Right cardiac atrium (tissue), 5 donors: Measurements from ENCODE around the gene IMMP2L. TPM values are rescaled to one million over a fixed set of nuclear protein-coding genes. Genes with fewer than 3 reads are reported as not detected.

ENCODE experiments used
- ATAC-seq, 2 donors: fragments of 200-7000 bp; cut with Tn5 transposase; one replicate each; pipeline versions ENCODE4 v1.8.0 to v1.9.1; 2020; ENCODE audit warnings: moderate library complexity in 2 of 2, mild to moderate bottlenecking in 1 of 2
- DNase-seq, 3 donors: peaks; one replicate each; pipeline ENCODE4 v3.0.0-alpha.2; 2020
- H3K27ac ChIP-seq: one replicate; pipeline ENCODE4 v1.5.1; 2013; ENCODE audit warnings: mild to moderate bottlenecking, low read length, control low read depth, moderate library complexity
- H3K27me3 ChIP-seq: one replicate; pipeline ENCODE4 v1.6.1; 2013; ENCODE audit not compliant: control insufficient read depth, insufficient read depth
- H3K4me1 ChIP-seq: one replicate; pipeline ENCODE4 v1.6.1; 2013; ENCODE audit warnings: low read length; ENCODE audit not compliant: control insufficient read depth, insufficient read depth
- H3K4me3 ChIP-seq: one replicate; pipeline ENCODE4 v1.5.1; 2013; ENCODE audit warnings: low read length, control low read depth
- H3K9me3 ChIP-seq: one replicate; pipeline ENCODE4 v1.6.1; 2013; ENCODE audit warnings: low read length; ENCODE audit not compliant: control insufficient read depth
- WGBS: extraction: QIAGEN DNeasy Blood & Tissue Kit; methylation state at CpG from one replicate; pipeline ENCODE4 v1.1.7; 2013; 5-methylcytosine and 5-hydroxymethylcytosine counted together
- intact Hi-C, 4 donors: fragments of 100-400 bp; cut with DNase I; formaldehyde crosslinking; loops; one replicate each; pipeline versions ENCODE4 v1.11.0 to v1.14.0; 2022 to 2023
- polyA plus RNA-seq: library from polyadenylated mRNA; stranded (reverse); fragments of 200-250 nt; gene quantifications from one replicate; pipeline ENCODE4 v1.2.3, GENCODE V29; 2013
- total RNA-seq, 4 donors: library from RNA; stranded (reverse); fragmentation: NEBNext Ultra II Directional; extraction: Animal tissue kit (Norgen Biotek cat#: 25700); gene quantifications; one replicate each; pipeline ENCODE4 v1.2.1, GENCODE V29; 2021
- donor health status: healthy with polysubstance abuse.
- donor health status: DM: no; HTN: yes; CAD: no.
- donor health status: DM: no; HTN: no; CAD: no.
- donor health status: DM: no; HTN: yes; CAD: no; lungs with severe emphysema.
- donor health status: DM: yes; HTN: yes; CAD: no.

Gene IMMP2L
- total and polyA plus RNA-seq, 5 donors = 6.6 to 16.2 (median 13.9) TPM

GRCh38 chr7:110786328-110786965 is 775.8 kb downstream of the IMMP2L start:
- intact Hi-C loops = no loop called here
- 39% methylated on average over 3 of the region's 3 CpGs for WGBS
- Histone ChIP-seq H3K27ac (no peak overlapping the region), H3K27me3 (no peaks in the 10 kb centered on the region), H3K9me3 (no peaks in the 10 kb centered on the region), H3K4me1 (no peaks in the 10 kb centered on the region), H3K4me3 (no peak overlapping the region)
- DNase-seq = no peak
- ATAC-seq = no peak

- ATAC-seq = no peak
- no peak for DNase-seq
- Histone ChIP-seq H3K9me3 (no peaks in the 10 kb centered on the region), H3K4me1 (no peaks in the 10 kb centered on the region), H3K4me3 (no peak overlapping the region), H3K27me3 (no peaks in the 10 kb centered on the region), H3K27ac (no peak overlapping the region)
- 85% methylated on average over 1 of the region's 1 CpG for WGBS
- intact Hi-C loops = no loop called here
These were observed 777.5 kb downstream of the IMMP2L start for GRCh38 chr7:110784749-110785148.

- no peak for ATAC-seq
- no peaks in the 10 kb centered on the region for H3K9me3 ChIP-seq
- no peaks in the 10 kb centered on the region for H3K27me3 ChIP-seq
- intact Hi-C loops = no loop called here
- no peak overlapping the region for H3K4me3 ChIP-seq
- no peaks in the 10 kb centered on the region for H3K4me1 ChIP-seq
- H3K27ac ChIP-seq = no peak overlapping the region
- DNase-seq = no peak
These were observed 781.6 kb downstream of the IMMP2L start for GRCh38 chr7:110780712-110781111.

- Histone ChIP-seq H3K27me3 (no peaks in the 10 kb centered on the region), H3K4me1 (no peaks in the 10 kb centered on the region), H3K9me3 (no peaks in the 10 kb centered on the region), H3K4me3 (no peak overlapping the region), H3K27ac (no peak overlapping the region)
- 90% methylated on average over 3 of the region's 3 CpGs for WGBS
- no peak for ATAC-seq
- DNase-seq = no peak
- intact Hi-C loops = no loop called here
These were observed 783.0 kb downstream of the IMMP2L start for GRCh38 chr7:110779339-110779738.

GRCh38 chr7:110775046-110775445 is 787.2 kb downstream of the IMMP2L start:
- H3K4me1 ChIP-seq = no peaks in the 10 kb centered on the region
- WGBS = 77% methylated on average over 2 of the region's 2 CpGs
- no peak overlapping the region for H3K27ac ChIP-seq
- H3K9me3 ChIP-seq = no peaks in the 10 kb centered on the region
- no peaks in the 10 kb centered on the region for H3K27me3 ChIP-seq
- H3K4me3 ChIP-seq = no peak overlapping the region
- intact Hi-C loops = no loop called here
- DNase-seq (no peak), ATAC-seq (no peak)

- Histone ChIP-seq H3K4me1 (no peaks in the 10 kb centered on the region), H3K9me3 (no peaks in the 10 kb centered on the region), H3K27ac (no peak overlapping the region), H3K4me3 (no peak overlapping the region), H3K27me3 (no peaks in the 10 kb centered on the region)
- DNase-seq = no peak
- ATAC-seq = no peak
- intact Hi-C loops = no loop called here
- WGBS = 88% methylated on average over 1 of the region's 1 CpG
These were observed 788.2 kb downstream of the IMMP2L start for GRCh38 chr7:110774071-110774470.

GRCh38 chr7:110772615-110773014 is 789.7 kb downstream of the IMMP2L start:
- no peak for DNase-seq
- no peak overlapping the region for H3K4me3 ChIP-seq
- no peaks in the 10 kb centered on the region for H3K27me3 ChIP-seq
- no peak overlapping the region for H3K27ac ChIP-seq
- no peaks in the 10 kb centered on the region for H3K9me3 ChIP-seq
- intact Hi-C loops = no loop called here
- WGBS = 97% methylated on average over 3 of the region's 3 CpGs
- ATAC-seq = no peak
- H3K4me1 ChIP-seq = no peaks in the 10 kb centered on the region

- no peaks in the 10 kb centered on the region for H3K4me1 ChIP-seq
- H3K27me3 ChIP-seq = no peaks in the 10 kb centered on the region
- DNase-seq (no peak), ATAC-seq (no peak)
- H3K27ac ChIP-seq = no peak overlapping the region
- no peaks in the 10 kb centered on the region for H3K9me3 ChIP-seq
- intact Hi-C loops = no loop called here
- no peak overlapping the region for H3K4me3 ChIP-seq
- WGBS = 96% methylated on average over 3 of the region's 3 CpGs
These were observed 790.6 kb downstream of the IMMP2L start for GRCh38 chr7:110771717-110772116.

GRCh38 chr7:110767550-110768110 is 794.7 kb downstream of the IMMP2L start:
- Histone ChIP-seq H3K4me3 (no peak overlapping the region), H3K27me3 (no peaks in the 10 kb centered on the region), H3K4me1 (no peaks in the 10 kb centered on the region), H3K27ac (no peak overlapping the region), H3K9me3 (no peaks in the 10 kb centered on the region)
- DNase-seq (no peak), ATAC-seq (no peak)
- intact Hi-C loops = no loop called here
- WGBS = 89% methylated on average over 3 of the region's 3 CpGs

- DNase-seq (no peak), ATAC-seq (no peak)
- Histone ChIP-seq H3K27me3 (no peaks in the 10 kb centered on the region), H3K27ac (no peak overlapping the region), H3K4me3 (no peak overlapping the region), H3K9me3 (no peaks in the 10 kb centered on the region), H3K4me1 (no peaks in the 10 kb centered on the region)
- intact Hi-C loops = no loop called here
- WGBS = 54% methylated on average over 2 of the region's 2 CpGs
These were observed 795.4 kb downstream of the IMMP2L start for GRCh38 chr7:110766864-110767263.

GRCh38 chr7:110764852-110765251 is 797.4 kb downstream of the IMMP2L start:
- no peak overlapping the region for H3K27ac ChIP-seq
- no peaks in the 10 kb centered on the region for H3K4me1 ChIP-seq
- intact Hi-C loops = no loop called here
- H3K4me3 ChIP-seq = no peak overlapping the region
- DNase-seq = no peak
- H3K27me3 ChIP-seq = no peaks in the 10 kb centered on the region
- WGBS = 98% methylated on average over 3 of the region's 3 CpGs
- no peaks in the 10 kb centered on the region for H3K9me3 ChIP-seq
- no peak for ATAC-seq
